ENCODE results near the gene PAX8.

DNA sequence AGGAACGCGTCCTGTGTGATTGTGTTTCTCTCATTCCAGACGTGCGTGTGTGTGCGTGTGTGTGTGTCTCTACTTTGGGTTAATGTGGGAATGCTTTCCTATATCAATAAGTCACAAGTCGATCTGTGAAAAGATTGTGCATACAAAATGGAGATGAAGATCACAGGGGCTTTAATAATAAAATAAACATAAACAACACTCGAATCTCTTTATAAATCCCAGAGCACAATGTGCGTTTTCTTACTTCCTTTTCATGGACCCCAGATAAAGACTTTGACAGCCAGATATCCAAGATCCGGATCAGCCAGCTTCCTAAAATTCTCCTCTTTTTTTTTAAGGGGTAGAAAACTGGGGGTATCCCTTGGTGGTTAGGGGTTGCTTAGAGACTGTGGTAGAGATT is 4.7 kb downstream of the PAX8 start:
- TF ChIP-seq, protein P1, sequence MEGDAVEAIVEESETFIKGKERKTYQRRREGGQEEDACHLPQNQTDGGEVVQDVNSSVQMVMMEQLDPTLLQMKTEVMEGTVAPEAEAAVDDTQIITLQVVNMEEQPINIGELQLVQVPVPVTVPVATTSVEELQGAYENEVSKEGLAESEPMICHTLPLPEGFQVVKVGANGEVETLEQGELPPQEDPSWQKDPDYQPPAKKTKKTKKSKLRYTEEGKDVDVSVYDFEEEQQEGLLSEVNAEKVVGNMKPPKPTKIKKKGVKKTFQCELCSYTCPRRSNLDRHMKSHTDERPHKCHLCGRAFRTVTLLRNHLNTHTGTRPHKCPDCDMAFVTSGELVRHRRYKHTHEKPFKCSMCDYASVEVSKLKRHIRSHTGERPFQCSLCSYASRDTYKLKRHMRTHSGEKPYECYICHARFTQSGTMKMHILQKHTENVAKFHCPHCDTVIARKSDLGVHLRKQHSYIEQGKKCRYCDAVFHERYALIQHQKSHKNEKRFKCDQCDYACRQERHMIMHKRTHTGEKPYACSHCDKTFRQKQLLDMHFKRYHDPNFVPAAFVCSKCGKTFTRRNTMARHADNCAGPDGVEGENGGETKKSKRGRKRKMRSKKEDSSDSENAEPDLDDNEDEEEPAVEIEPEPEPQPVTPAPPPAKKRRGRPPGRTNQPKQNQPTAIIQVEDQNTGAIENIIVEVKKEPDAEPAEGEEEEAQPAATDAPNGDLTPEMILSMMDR (conservative IDR thresholded peaks at IDR 0.05; ENCODE audit: low read depth, low read length), result no peak
- TF ChIP-seq EZH2 (IDR thresholded peaks at IDR 0.05; ENCODE audit: low read length, unreplicated experiment) (no peak), EZH2phosphoT487 (IDR thresholded peaks at IDR 0.05; ENCODE audit: borderline replicate concordance, low read length) (no peak)
